ENCODE measurements around the gene ACOT12.

GRCh38 chr5:81361600-81361999 is 32.3 kb downstream of the ACOT12 start:
- no peak for TF ChIP-seq GATA3 (IDR thresholded peaks at IDR 0.05; ENCODE audit: low read depth, low read length)
- no peak for TF ChIP-seq GATA2 (IDR thresholded peaks at IDR 0.05; ENCODE audit: low read depth, low read length)
